Caki2 (cell line): Measurements from ENCODE around the gene NFIL3. TPM values are rescaled to one million over a fixed set of nuclear protein-coding genes. Genes with fewer than 3 reads are reported as not detected.
"Not testable (repeated sequence)": the region's sequence is repeated elsewhere in the genome, so short reads cannot be mapped to it uniquely, and the experiment has no call there.

Experiments used
- DNase-seq: peaks from one replicate; pipeline ENCODE4 v3.0.0-alpha.2; 2015; ENCODE audit warnings: low read depth
- in situ Hi-C: cut with HindIII; loops from 2 replicates; pipeline ENCODE4 v1.10.0; 2016; ENCODE audit warnings: low sequenced_read_pairs, low pct_unique_long_range_greater_than_20kb, mixed read lengths
- total RNA-seq: library from RNA; depleted of rRNA; stranded (reverse); fragments of >200 nt; shearing (Covaris generic); gene quantifications from 2 replicates; pipeline ENCODE4 v1.2.3, GENCODE V29; 2014; ENCODE audit warnings: low replicate concordance

NFIL3 gene
- total RNA-seq, 1 experiment from 2014 or later: 6.3 TPM

DNA sequence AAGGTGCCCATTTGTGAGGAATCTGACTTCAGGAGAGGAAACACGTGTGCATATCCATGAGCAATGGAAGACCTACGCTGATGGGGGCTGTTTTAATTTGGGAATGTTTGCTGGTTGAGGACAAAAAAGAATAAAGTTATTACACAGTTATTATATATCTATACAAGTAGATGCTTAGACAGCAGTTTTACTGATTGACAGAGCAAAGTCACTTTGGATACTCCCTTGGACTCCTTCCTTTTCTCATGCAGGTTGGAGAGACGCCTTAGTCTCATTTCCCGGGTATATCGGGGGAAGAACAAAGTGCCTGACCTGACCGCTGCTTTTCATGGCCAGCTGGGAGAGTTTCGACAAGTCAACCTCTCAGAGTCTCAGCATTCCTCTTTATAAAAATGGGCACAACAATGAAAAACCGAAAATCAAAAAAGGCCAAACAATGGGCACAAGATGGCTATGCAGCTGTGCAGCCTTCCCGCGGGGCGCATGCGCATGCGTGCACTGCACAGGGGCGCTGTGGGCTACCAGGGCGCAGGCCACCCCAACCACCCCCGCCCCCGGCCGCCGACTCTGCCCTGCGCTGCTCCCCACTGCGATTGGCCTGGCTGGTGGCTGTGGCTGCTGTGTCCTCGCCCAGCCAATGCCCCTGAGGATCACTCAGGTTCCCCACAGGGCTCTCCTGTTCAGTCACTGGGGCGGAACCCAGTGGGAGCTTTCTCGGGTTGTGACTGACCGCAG, 18.1 kb downstream of the NFIL3 start:
- in situ Hi-C loops: no loop called here
- no peak for DNase-seq

DNA sequence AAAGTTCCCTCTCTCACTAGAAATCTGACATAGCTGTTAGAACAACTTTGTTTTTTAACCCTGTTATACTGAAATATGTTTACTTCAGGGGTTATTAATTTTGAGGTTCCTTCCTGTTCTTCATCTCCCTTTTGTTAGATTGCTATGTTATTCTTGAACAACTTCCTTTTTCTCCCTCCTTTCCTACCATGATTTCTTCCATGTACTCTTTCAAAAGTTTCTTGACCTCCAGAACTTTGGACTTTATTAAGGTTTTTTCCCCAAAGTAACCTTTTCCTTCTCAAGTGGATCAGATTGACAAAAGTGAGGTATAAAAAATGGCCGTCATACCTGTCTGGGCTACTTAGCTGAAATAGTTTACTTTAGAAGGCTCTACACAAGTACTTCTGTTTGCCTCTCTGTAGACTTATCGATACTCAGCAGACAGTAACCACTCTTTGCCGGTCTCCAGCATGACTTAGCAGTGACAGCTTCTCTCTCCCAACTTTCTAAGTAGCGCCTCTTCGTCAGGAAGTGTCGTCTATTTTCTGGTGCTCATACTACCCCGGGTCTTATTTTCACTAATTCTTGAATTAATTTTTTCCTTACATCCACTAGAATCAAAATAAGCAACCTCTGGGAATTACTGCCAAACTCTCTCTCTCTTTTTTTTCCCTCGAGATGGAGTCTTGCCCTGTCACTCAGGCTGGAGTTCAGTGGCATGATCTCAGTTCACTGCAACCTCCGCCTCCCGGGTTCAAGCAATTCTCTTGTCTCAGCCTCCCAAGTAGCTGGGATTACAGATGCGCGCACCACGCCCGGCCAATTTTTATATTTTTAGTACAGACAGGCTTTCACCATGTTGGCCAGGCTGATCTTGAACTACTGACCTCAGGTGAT, 19.7 kb downstream of the NFIL3 start:
- in situ Hi-C loops: no loop called here

DNA sequence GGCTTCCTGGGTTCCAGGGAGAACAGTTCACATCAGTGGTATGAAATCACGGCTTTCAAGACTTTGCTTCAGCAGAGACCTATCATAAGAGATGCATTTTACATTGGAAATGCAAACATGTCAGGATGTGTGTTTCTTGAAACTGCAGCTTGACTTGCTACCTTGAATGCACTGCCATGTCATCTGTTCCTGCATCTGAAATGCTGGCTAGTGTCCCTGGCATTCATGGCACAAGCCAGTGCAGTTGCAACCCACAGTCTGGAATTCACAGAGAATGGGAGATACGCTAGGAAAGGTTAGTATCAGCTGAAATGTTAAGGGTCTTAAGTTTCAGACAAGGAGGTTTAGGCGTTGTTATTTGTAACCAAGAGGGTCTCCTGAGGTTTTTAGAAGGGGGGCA, 24.7 kb downstream of the NFIL3 start:
- in situ Hi-C loops: no loop called here
- DNase-seq: no peak

More for the DNA sequence above, 19.7 kb downstream of the NFIL3 start:
- DNase-seq: no peak

DNA sequence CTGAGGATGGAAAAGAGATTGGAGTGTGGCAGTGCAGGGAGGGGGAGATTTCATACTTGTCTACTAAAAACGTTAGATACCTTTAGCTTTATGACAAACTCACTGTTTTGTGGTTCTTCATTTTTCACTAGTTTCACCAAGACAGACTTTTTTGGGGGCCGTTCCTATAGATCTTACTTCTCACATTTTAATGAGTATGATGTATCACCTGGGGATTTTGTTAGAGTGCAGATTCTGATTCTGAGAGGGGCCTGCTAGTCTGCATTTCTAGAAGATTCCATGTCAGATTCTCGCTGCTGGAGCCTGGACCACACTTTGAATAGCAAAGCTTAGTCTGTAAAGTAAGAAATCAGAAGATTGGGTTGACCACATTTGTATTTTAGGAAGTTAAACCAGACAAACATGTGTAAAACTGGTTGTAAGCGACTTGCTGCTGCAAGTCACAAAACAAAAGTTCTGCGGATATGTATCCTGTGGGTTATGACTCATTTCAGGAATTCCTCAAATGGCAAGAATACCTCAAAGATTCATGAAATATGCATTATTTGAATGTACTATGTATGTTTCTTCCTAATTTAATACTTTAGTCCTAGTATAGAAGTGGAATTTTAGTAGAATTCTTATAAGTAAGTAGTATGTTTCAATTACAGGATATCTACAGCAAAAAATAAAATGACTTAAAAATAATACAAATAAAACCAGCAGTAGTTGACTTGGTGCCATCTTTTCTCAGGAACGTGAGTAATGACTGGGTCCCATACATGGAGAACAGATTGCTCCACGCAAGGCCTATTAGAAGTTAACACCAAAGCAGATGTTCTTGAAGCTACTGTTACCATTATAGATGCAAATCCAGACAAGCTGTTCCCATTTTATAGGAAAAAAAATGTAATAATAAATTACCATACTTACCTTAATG, 27.8 kb downstream of the NFIL3 start:
- no peak for DNase-seq
- in situ Hi-C loops: no loop called here

DNA sequence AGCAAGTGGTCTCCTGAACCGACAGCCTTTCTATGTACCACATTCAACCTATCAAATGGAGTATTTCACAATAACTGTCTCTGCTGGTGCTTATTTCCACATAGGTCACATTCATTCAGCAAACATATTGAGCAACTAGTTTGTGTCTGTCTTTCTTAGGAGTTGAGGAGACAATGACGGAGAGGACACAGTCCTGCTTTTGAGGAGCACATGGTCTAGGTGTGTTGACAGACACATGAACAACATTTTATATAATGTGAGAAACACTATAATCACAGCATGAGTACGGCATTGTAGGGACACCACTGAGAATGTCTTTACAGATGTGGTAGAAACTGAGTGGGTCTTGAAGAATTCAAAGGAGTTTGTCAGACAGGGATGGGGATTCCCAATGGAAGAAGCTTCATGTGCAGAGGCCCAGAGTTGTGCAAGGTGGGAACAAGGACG, 28.5 kb downstream of the NFIL3 start:
- in situ Hi-C loops: no loop called here
- DNase-seq: no peak

DNA sequence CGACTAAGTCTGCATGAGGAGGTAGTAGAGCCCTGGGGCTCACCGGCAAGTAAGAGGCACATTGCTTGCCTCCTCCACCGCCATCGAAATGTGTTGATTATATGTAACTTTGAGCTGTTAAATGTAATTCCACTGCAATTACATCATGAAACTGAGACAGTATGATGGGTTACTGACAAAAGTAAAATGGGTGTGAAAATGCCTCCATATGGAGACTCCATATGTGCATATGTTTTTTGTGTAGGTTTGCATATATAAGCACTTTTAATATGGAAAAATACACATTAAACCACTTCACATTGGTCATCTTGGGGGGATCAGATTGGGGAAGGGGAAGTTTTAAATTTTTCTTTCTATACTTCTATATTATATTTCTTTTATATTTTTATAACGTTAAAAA, 29.8 kb downstream of the NFIL3 start:
- no peak for DNase-seq
- in situ Hi-C loops: no loop called here

DNA sequence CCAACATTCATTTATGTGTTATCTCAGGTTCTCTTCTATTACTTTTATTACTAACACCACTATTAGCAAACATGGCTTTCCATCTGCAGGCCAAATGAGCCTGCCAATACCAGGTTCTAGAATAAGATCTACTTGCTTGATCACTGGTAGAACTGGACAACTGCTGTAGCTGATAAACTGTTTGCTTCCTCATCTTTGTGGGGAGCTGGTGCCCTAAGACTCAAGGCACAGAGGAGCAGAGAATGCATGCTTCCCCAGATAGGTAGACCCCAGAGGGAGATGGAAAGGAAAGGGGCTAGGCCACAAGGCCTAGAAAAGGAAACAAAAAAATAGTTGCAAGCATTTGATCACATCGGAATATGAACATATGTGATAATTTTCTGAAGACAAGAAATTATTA, 31.2 kb downstream of the NFIL3 start:
- in situ Hi-C loops: no loop called here
- DNase-seq: no peak

DNA sequence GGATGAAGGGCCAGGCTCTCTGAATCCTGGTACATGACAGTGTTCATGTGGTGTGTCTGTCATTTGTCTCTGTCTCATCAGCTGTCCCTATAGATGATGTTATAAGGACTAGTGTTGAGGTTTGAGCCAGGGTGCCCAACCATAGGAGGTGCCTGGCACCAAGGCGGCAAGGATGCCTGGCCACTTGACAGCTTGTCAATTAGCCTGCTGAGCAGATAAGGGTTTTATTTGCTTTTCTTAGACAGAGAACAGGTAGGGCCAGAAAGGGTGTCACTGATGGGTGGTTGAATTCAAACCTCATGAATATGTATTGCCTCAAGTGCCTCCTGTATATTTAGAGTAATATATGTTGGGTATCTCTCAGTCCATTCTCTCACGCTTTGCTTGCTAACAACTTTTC, 31.8 kb downstream of the NFIL3 start:
- in situ Hi-C loops: no loop called here
- DNase-seq: no peak

DNA sequence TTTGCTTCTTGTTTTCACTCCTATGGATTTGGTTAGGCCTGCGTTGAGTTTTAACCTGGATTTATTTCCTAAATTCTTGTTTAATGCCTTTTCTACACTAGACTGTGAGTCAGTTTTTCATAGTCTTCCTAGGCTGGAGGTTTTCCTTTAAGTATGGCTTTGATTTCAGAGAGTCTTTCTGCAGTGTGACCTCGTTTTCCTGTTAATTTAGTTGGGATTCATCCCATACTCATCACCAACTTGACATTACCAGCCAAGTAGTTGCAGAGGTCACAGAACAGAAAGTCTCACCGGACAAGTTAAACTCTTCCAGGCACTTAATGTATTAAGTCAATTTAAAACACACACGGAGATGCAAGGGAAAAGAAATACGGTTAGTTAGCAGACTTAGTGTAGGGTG, 32.2 kb downstream of the NFIL3 start:
- in situ Hi-C loops: no loop called here
- DNase-seq: no peak

DNA sequence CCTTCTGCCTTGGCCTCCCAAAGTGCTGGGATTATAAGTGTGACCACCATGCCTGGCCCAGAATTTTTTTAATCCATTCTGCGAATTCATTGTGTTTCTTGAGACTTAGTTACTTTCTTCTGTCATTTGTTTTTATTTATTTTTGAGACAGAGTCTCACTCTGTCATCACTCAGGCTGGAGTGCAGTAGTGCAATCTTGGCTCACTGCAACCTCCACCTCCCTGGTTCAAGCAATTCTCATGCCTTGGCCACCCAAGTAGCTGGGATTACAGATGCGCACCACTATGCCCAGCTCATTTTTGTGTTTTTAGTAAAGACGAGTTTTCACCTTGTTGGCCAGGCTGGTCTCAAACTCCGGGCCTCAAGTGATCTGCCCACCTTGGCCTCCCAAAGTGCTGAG, 33.9 kb downstream of the NFIL3 start:
- DNase-seq, in situ Hi-C loops: not testable (repeated sequence)

DNA sequence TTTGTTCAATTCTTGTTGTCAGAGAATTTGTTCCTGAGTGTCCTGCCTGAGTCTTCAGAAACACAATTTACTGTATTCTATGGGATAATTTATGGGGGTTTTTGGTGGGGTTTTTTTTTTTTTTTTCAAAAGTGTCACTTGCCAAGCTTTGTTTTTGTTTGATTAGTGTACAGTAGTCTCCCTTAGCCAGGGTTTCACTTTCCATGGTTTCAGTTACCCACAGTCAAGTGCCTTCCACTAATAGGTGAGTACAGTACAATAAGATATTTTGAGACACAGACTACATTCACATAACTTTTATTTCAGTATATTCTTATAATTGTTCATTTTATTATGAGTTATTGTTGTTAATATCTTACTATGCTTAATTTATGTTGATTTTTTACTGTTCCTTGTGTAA, 36.9 kb downstream of the NFIL3 start:
- DNase-seq: no peak
- in situ Hi-C loops: no loop called here

DNA sequence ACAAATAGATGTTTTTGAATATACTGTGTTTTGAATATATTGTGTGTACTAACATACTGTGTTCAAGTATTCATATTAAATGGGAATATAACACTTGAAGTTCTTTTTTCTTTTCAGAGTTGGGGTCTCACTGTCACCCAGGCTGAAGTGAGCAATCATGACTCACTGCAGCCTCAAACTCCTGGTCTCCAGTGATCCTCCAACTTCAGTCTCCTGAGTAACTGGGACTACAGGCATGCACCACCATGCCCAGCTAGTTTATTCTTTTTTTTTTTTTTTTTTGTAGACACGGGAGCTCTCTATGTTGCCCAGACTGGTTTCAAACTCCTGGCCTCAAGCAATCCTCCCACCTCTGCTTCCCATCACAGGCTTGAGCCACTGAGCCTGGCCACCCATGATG, 38.7 kb downstream of the NFIL3 start:
- in situ Hi-C loops: no loop called here

DNA sequence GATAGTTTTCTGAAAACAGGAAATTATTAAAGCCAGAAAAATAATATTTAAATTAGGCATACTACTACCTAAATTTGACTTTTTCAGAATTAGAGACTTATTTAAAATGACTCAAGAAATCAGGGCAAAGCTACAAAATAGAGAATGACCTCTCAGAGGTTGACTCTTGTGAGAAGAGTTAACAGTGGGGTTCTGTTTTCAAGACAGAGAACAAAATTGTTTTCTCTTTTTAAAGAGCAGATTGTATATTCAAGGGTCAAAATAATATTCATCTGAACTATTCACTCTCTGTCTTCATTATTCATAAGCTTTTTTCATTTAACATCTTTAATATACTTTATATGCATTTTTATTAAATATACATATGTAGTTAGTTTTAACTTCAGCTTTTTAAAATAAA, 40.1 kb downstream of the NFIL3 start:
- in situ Hi-C loops: no loop called here
- no peak for DNase-seq

More for the DNA sequence above, 38.7 kb downstream of the NFIL3 start:
- no peak for DNase-seq

DNA sequence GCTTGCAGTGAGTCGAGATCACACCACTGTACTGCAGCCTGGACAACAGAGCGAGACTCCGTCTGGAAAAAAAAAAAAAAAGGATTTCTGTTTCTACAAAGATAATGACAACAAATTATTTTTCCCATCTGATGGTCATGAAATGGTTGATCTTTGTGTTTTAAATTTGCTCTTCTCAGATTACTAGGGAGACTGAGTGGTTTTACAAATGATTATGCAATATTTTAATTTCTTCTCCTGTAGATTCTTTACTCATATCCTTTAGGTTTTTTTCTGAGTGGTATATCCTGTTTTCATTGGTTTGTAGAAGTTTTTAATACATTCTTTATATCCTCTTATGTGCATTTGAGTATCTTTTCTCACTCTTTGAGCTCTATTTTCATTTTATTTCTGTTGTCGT, 41.3 kb downstream of the NFIL3 start:
- in situ Hi-C loops: no loop called here
- no peak for DNase-seq

DNA sequence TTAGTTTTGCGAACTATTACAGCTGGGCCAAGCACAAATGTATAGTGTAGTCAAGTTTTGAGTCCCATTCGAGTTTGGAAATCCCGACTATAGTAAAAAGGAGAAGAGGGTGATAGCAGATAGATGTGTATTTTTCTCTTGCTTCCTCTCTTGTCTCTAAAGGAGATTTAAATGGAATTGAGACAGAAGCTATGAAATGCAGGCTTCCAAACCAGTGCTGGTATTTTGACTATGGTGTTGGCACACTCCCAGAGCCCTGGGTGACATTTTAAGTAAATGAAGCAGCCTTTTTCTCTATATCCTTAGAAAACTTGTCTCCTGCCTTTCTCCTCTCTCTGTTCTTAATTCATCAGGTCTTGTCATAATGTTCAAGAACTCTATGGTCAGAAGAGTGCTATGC, 44.2 kb downstream of the NFIL3 start:
- in situ Hi-C loops: no loop called here
- DNase-seq: no peak

DNA sequence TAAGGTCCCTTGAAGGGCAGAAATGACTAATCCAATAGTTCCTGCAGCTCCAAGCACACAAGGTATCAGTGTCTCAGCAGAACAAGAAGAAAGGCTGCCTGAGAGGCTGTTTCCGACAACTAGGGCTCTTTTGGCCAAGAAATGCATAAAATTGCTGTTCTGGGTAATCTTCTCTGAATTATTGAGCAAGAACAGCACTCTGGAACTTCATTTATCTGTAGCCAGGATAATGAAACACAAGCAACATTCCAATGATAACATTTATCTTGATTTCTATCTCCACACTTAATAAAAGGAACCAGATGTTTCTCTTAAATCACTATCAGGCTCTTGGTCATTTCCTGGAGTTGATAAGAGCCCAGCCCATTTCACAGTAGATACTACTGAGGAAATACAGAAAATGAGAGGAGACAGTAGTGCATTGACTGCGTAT, 44.9 kb downstream of the NFIL3 start:
- in situ Hi-C loops: no loop called here
- no peak for DNase-seq

DNA sequence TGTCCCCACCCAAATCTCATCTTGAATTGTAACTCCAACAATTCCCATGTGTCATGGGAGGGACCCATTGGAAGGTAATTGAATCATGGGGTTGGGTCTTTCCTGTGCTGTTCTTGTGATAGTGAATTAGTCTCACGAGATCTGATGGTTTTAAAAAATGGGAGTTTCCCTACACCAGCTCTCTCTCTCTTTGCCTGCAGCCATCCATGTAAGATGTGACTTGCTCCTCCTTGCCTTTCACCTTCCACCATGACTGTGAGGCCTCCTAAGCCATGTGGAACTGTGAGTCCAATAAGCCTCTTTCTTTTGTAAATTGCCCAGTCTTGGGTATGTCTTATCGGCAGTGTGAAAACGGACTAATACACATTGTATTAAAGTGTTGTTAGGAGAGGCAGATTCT, 45.6 kb downstream of the NFIL3 start:
- DNase-seq, in situ Hi-C loops: not testable (repeated sequence)

DNA sequence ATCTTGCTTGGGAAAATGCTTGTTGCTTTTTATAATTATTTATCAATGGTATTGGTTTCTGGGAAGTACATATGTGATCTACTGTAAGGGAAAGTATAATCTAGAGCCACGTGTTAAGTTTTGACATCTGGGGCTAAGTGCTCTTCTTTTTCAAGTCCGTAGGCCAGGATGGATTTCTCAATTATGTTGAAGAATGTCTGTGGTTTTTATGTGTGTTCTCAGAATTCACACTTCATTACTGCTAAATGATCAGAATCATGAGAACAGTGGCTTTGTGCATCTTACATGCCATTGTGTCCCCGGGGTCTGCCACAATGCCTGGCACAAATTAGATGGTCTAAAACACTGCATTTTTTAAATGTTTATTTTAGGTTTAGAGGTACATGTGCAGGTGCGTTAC, 47.4 kb downstream of the NFIL3 start:
- in situ Hi-C loops: no loop called here
- DNase-seq: no peak

DNA sequence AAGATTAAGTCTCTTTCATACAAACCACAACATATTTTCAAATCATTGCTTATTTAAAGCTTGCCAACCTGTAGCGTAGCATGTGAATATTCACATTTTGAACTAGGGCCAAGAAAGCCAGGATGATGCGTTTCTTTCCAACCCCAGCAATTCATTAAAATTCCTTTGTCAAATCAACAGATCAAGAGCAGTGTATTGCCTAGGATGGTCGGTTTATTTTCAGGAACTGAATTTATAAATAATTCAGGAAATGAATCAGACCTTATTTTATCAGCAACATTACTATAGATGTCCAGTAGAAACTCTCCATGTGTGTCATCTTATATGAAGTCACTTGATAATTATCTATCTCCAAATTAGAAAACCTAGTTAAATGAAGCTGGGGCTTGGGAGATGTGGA, 48.7 kb downstream of the NFIL3 start:
- in situ Hi-C loops: no loop called here
- no peak for DNase-seq
